ENCODE results near the gene CDKAL1.

The CDKAL1 gene

DNA sequence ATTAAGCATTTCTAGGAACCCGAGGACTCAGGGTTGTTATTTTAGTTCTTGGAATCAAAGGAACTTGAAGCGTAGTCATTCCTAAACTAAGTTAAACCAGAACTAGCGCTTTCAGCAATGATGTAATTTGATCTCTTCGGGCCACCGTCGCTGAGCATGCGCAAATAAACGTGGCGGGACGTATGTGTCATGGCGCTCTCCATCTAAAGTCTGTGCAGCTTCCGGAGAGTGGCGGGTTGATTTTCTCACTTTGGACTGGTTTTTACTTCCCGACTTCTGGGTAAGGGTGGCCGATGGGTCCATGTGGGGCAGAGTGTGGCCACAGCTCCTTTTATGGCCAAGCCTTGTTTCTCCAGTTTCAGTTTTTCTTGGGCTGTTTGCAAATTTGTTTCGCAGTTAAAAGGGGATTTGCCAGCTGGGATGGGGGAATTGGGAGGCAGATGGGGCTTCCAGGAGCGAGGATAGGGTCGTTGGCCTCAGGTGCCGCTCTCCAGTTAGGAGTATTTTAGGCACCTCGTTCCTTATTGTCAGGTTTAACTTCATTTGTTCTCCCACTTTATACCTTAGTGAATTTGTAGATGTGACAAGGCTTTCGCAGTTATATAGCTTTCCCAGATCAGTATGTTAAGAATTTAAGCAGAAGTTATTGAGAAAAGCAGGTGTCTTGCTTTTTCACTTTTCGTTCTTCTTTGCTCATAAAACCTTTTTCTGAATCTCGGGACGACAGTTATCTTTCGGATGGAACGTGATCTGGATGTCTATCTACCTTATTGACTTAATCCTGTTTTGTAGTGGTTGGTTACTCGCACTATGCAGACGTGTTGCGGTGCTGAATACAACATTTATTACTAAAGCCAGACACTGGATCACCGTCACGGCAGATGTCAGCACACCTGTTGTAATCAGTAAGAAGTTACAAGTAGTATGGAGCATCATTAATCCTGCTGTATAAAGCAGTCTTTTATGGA is at the start of gene CDKAL1:
TSS of gene CDKAL1 (plus strand) at position 163 of the 968 bp plus-strand sequence. CDS start 11,894 bp downstream, outside the sequence.
- TF ChIP-seq, protein P1, sequence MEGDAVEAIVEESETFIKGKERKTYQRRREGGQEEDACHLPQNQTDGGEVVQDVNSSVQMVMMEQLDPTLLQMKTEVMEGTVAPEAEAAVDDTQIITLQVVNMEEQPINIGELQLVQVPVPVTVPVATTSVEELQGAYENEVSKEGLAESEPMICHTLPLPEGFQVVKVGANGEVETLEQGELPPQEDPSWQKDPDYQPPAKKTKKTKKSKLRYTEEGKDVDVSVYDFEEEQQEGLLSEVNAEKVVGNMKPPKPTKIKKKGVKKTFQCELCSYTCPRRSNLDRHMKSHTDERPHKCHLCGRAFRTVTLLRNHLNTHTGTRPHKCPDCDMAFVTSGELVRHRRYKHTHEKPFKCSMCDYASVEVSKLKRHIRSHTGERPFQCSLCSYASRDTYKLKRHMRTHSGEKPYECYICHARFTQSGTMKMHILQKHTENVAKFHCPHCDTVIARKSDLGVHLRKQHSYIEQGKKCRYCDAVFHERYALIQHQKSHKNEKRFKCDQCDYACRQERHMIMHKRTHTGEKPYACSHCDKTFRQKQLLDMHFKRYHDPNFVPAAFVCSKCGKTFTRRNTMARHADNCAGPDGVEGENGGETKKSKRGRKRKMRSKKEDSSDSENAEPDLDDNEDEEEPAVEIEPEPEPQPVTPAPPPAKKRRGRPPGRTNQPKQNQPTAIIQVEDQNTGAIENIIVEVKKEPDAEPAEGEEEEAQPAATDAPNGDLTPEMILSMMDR (conservative IDR thresholded peaks at IDR 0.05; ENCODE audit: low read depth, low read length) = no peak

DNA sequence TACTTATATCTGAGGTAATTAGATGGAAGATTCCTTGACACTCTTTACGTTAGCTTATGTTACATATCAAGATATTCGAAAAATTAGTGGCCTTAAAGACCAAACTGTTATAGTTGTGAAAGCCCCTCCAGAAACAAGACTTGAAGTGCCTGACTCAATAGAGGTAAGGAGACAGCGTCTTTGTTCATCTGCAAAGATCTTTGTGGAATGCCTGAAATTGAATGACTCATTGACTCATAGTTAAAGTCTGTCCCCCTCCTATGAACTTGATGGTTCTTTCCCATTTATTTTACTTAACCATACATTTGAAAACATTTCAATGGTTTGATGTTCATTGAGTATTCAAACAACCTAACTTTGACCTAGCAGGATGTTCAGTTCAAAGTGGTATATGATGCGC is 47.6 kb upstream of the CDKAL1 start:
- TF ChIP-seq, protein P1 (conservative IDR thresholded peaks at IDR 0.05; ENCODE audit: low read depth, low read length) = no peak
- no peak overlapping the region for H3K4me3 ChIP-seq (ENCODE audit: low read length)
- DNase-seq (ENCODE audit: low read depth) = no peak

More for the DNA sequence above, at the start of gene CDKAL1:
- peak; percentile 69 for DNase-seq (ENCODE audit: low read depth)
- H3K4me3 ChIP-seq (ENCODE audit: low read length) = peak within 1 kb of the TSS; percentile 98

DNA sequence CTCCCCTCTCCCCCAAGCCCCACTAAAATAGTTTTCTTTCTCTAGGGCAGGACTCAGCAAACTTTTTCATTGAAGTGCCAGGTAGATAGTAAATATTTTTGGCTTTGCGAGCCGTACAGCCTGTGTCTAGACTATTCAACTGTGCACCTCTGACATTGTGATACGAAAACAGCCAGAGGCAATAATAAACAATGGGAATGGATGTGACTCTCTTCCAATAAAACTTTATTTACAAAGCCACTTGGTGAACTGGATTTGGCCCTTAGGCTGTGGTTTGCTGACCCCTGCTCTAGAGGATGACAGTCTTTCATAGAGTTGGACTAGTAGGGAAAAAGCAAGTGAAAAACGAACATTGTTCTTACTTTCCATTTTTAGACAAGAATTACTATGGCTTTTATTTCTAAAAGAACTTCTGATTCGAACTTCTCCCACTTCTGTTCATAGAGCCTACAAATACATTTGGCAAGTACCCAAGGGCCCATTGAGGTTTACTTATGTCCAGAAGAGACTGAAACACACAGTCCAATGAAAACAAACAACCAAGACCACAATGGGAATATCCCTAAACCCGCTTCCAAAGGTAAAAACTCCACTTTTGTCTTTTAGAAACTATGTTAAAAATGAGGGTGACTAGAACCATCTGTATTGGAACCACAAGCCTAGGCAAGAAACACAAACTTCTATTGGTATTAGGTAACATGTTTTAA is 46.4 kb upstream of the CDKAL1 start:
- TF ChIP-seq, protein P1 (conservative IDR thresholded peaks at IDR 0.05; ENCODE audit: low read depth, low read length) = no peak
- H3K4me3 ChIP-seq (ENCODE audit: low read length) = no peak overlapping the region
- no peak for DNase-seq (ENCODE audit: low read depth)

DNA sequence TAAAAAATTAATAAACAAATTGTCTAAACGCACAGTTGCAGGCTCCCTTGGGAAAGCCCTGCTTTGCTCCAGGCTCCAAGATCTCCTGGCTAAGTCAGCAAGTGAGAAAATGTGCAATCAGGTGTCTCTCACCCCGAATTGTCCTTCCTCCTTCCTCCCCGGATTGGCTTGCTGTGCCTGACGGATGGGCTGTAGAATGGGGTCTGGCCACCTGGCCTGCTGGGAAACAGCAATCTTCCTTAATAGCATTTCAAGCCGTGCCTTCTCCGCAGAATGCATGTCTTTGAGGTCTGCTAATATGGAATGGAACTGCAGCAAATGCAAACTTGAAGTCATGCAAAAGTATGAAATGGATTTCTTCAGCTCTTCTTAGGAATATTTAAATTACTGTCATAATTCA is 43.7 kb upstream of the CDKAL1 start:
- TF ChIP-seq, protein P1 (conservative IDR thresholded peaks at IDR 0.05; ENCODE audit: low read depth, low read length) = no peak
- DNase-seq (ENCODE audit: low read depth) = no peak
- H3K4me3 ChIP-seq (ENCODE audit: low read length) = no peak overlapping the region

DNA sequence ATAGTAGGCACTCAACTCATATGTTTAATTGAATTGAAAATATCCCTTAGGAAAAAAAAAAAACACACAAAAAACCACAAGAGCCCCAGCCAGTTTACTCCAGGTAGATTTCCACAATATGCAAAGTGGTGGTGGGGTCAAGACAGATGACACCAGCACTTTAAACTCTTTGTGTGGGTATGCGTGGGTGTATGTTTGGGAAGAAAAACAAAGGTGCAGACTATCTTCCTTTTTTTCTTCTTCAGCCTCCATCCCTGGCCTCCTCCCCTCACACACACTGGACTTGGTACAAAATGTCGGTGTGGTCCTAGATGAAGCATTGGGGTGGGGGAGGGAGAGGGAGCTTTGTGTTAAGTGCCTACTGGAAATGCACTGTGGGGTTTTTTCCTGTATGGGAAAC is 42.2 kb upstream of the CDKAL1 start:
- DNase-seq (ENCODE audit: low read depth) = no peak

DNA sequence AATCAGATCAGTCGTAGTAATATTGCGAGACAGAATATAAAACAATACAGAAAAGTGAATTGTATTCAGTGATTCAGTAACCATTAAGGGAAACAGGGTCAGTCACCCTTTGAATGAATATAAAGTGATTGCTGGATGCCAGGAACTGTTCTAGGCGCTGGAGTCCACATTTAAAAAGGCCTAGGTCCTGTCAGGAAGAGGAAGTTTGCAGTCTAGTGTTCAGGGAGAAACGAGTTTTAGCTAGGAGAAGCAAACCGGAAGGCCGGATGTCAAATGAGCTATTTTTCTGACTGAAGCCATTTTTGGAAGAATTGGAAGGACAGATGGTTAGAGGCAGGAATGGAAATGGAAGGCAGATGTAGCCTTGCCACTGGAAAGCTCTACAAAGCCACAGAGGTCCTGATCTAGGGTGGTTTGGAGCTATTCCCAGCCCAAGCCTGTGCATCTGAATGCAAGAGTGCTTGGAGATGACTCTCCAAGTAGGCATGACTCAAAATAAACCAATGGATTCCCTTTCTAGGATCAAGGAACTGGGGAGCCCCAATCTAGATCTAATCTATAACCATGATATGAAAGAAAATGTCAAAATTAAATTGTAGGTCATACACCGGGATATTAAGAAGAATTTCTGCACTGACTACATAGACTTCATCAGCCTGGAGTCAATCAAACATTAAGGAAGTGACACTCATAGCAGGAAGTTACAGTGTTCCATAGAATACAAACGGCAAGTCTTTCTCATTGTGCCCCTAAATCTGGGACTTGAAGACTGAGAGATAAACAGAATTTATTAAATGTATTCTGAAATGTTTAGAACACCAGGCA is 36.8 kb upstream of the CDKAL1 start:
- no peak overlapping the region for H3K4me3 ChIP-seq (ENCODE audit: low read length)
- TF ChIP-seq, protein P1 (conservative IDR thresholded peaks at IDR 0.05; ENCODE audit: low read depth, low read length) = no peak
- DNase-seq (ENCODE audit: low read depth) = no peak

More for the DNA sequence above, 42.2 kb upstream of the CDKAL1 start:
- TF ChIP-seq, protein P1 (conservative IDR thresholded peaks at IDR 0.05; ENCODE audit: low read depth, low read length) = no peak
- H3K4me3 ChIP-seq (ENCODE audit: low read length) = no peak overlapping the region
